PC-3 (cell line): ENCODE data around the gene ARRDC5. TPM values are rescaled to one million over a fixed set of nuclear protein-coding genes. Genes with fewer than 3 reads are reported as not detected.
A peak's percentile ranks its signal among the peaks of the same experiment; 100 is the strongest.

Experiments used
- ATAC-seq: fragments of 200-7000 bp; cut with Tn5 transposase; 2 replicates; pipeline ENCODE4 v1.9.1; 2020; ENCODE audit warnings: mild to moderate bottlenecking, moderate library complexity
- BruUV-seq: library from RNA; stranded (reverse); fragments of 400-500 nt; replicated peaks from 2 replicates; lab custom pipeline; 2021; lab: Mats Ljungman, UMichigan
- CTCF ChIA-PET: fragments of 300-600 bp; sonication (Branson Sonifier 250); formaldehyde crosslinking; loops from one replicate; lab custom pipeline; 2022; ENCODE audit warnings: antibody characterized with exemption; lab: Charles Lee
- POLR2A ChIA-PET: fragments of 300-600 bp; sonication (Branson Sonifier 250); formaldehyde crosslinking; loops from one replicate; lab custom pipeline; 2022; ENCODE audit warnings: antibody characterized with exemption; ENCODE audit not compliant: unreplicated experiment; lab: Charles Lee
- DNase-seq: peaks from one replicate; pipeline ENCODE4 v3.0.0-alpha.2; 2015
- H2AFZ ChIP-seq: fragments of 300-600 bp; sonication (generic); 2 replicates; pipeline ENCODE4 v1.6.0; 2016; ENCODE audit warnings: antibody characterized with exemption, low read length
- H3F3A ChIP-seq: fragments of 300-600 bp; sonication (generic); one replicate; pipeline ENCODE4 v1.6.0; 2017; ENCODE audit warnings: antibody characterized with exemption, low read length, control low read depth, mild to moderate bottlenecking; ENCODE audit not compliant: unreplicated experiment
- H3K27ac ChIP-seq: fragments of 300-600 bp; sonication (generic); 2 replicates; pipeline ENCODE4 v1.5.1; 2016; ENCODE audit warnings: mild to moderate bottlenecking, low read length
- H3K27me3 ChIP-seq: fragments of 300-600 bp; sonication (generic); 2 replicates; pipeline ENCODE4 v1.6.1; 2016; ENCODE audit warnings: low read length, mixed read lengths
- H3K36me3 ChIP-seq: fragments of 300-600 bp; sonication (generic); 2 replicates; pipeline ENCODE4 v1.6.1; 2016; ENCODE audit warnings: low read depth, mixed run types, low read length, mixed read lengths
- H3K4me1 ChIP-seq: fragments of 300-600 bp; sonication (generic); 2 replicates; pipeline ENCODE4 v1.5.1; 2016; ENCODE audit warnings: low read length; ENCODE audit not compliant: insufficient read depth
- H3K4me2 ChIP-seq: fragments of 300-600 bp; sonication (generic); 2 replicates; pipeline ENCODE4 v1.6.0; 2016; ENCODE audit warnings: low read length
- H3K4me3 ChIP-seq: fragments of 300-600 bp; sonication (generic); 2 replicates; pipeline ENCODE4 v1.5.1; 2016; ENCODE audit warnings: mild to moderate bottlenecking, low read length, mixed read lengths
- H3K79me2 ChIP-seq: fragments of 300-600 bp; sonication (generic); 2 replicates; pipeline ENCODE4 v1.6.1; 2017; ENCODE audit warnings: low read length, mixed read lengths
- H3K9ac ChIP-seq: fragments of 300-600 bp; sonication (generic); 2 replicates; pipeline ENCODE4 v1.6.0; 2016; ENCODE audit warnings: mild to moderate bottlenecking, low read length
- H3K9me2 ChIP-seq: fragments of 300-600 bp; sonication (generic); replicated peaks from 2 replicates; pipeline ENCODE4 v1.6.1; 2016; ENCODE audit warnings: mixed run types, low read length, mixed read lengths
- H3K9me3 ChIP-seq: fragments of 300-600 bp; sonication (generic); 2 replicates; pipeline ENCODE4 v1.6.1; 2016; ENCODE audit warnings: low read length, mixed read lengths
- H4K20me1 ChIP-seq: fragments of 300-600 bp; sonication (generic); 2 replicates; pipeline ENCODE4 v1.6.1; 2016; ENCODE audit warnings: low read length, mixed read lengths
- EZH2 ChIP-seq: fragments of 300-600 bp; sonication (generic); IDR thresholded peaks from one replicate; pipeline ENCODE4 v1.6.1; 2017; ENCODE audit warnings: antibody characterized with exemption, mild to moderate bottlenecking, low read length; ENCODE audit not compliant: unreplicated experiment
- EZH2phosphoT487 ChIP-seq: fragments of 300-600 bp; sonication (generic); IDR thresholded peaks from 2 replicates; pipeline ENCODE4 v1.6.1; 2018; ENCODE audit warnings: mild to moderate bottlenecking, antibody characterized with exemption, low read length, borderline replicate concordance
- intact Hi-C: fragments of 100-400 bp; cut with micrococcal nuclease; formaldehyde crosslinking; loops from 2 replicates; pipeline ENCODE4 v1.9.0; 2023
- total RNA-seq: library from RNA; depleted of rRNA; stranded (reverse); fragments of >200 nt; gene quantifications from 2 replicates; pipeline ENCODE4 v1.2.3, GENCODE V29; 2014
- TF ChIP-seq, protein P1 (sequence below): fragments of 300-600 bp; sonication (generic); conservative IDR thresholded peaks from 2 replicates; pipeline ENCODE4 v1.5.1; 2017; ENCODE audit warnings: antibody characterized with exemption, low read depth, mild to moderate bottlenecking, low read length

The ARRDC5 gene
- total RNA-seq, 1 experiment from 2014 or later, result not detected

DNA sequence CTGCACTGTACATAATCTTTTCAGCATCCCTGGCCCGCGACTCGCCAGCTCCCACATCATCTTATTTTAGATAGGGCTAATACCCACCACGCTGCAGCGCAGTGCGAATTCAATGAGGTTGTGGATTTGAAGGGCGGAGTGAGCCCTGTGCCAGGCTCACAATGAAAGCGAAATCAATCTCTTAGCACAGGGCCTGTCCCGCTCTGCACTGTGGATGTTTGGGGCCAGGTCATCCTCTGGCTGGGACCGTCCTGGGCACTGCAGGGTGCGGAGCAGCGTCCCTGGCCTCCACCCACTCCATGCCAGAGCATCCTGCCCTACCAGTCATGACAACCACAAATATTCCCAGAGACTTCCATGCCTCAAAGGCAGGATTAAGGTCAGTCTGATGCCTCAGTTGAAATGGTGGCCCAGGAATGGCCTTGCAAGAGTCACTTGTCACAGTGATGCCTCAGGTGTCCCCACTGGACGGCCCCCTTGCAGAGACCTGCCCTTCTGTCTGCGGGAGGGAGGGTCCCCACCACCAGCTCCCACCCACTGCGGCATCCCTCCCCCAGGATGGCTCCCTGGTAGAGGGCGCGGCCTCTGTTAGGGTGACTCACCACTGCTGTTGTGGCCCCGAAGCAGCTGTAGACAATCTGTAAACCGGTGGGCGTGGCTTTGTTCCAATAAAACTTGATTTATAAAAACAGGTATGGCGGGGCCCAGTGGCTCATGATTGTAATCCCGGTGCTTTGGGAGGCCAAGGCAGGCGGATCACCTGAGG is 12.2 kb upstream of the ARRDC5 start:
- CTCF ChIA-PET, result interaction anchor here (0.7 kb wide), 1 partner anchor 502 kb away, joined by 3 read pairs; no protein-coding TSS in a partner anchor
- peak; percentile 98 for DNase-seq
- BruUV-seq, result no TSS peak
- no peaks in the 10 kb centered on the region for H3K27me3 ChIP-seq
- H3K36me3 ChIP-seq, result peaks cover 42% of the 10 kb centered on the region; the same call in 1 of the 2 replicates
- H3K9ac ChIP-seq, result no peak overlapping the region
- H2AFZ ChIP-seq, result 0 out of 2 replicates have a peak overlapping the region, but pooled peaks have one; percentile 7
- intact Hi-C loops, result no loop called here
- H3K9me3 ChIP-seq, result no peaks in the 10 kb centered on the region
- H3K27ac ChIP-seq, result peak overlapping the region; percentile 81
- no peaks in the 10 kb centered on the region for H3K9me2 ChIP-seq
- H3K4me1 ChIP-seq, result peaks cover 54% of the 10 kb centered on the region
- peak; percentile 68 for ATAC-seq
- H4K20me1 ChIP-seq, result peaks cover 44% of the 10 kb centered on the region
- POLR2A ChIA-PET, result no interaction called here
- H3K79me2 ChIP-seq, result peaks cover 95% of the 10 kb centered on the region
- H3K4me2 ChIP-seq, result peak overlapping the region; percentile 78
- H3F3A ChIP-seq, result peaks cover 15% of the 10 kb centered on the region
- TF ChIP-seq EZH2phosphoT487 (no peak), EZH2 (no peak)
- TF ChIP-seq, protein P1, sequence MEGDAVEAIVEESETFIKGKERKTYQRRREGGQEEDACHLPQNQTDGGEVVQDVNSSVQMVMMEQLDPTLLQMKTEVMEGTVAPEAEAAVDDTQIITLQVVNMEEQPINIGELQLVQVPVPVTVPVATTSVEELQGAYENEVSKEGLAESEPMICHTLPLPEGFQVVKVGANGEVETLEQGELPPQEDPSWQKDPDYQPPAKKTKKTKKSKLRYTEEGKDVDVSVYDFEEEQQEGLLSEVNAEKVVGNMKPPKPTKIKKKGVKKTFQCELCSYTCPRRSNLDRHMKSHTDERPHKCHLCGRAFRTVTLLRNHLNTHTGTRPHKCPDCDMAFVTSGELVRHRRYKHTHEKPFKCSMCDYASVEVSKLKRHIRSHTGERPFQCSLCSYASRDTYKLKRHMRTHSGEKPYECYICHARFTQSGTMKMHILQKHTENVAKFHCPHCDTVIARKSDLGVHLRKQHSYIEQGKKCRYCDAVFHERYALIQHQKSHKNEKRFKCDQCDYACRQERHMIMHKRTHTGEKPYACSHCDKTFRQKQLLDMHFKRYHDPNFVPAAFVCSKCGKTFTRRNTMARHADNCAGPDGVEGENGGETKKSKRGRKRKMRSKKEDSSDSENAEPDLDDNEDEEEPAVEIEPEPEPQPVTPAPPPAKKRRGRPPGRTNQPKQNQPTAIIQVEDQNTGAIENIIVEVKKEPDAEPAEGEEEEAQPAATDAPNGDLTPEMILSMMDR, result no peak
- H3K4me3 ChIP-seq, result peak overlapping the region; percentile 49; the same call in 1 of the 2 replicates

DNA sequence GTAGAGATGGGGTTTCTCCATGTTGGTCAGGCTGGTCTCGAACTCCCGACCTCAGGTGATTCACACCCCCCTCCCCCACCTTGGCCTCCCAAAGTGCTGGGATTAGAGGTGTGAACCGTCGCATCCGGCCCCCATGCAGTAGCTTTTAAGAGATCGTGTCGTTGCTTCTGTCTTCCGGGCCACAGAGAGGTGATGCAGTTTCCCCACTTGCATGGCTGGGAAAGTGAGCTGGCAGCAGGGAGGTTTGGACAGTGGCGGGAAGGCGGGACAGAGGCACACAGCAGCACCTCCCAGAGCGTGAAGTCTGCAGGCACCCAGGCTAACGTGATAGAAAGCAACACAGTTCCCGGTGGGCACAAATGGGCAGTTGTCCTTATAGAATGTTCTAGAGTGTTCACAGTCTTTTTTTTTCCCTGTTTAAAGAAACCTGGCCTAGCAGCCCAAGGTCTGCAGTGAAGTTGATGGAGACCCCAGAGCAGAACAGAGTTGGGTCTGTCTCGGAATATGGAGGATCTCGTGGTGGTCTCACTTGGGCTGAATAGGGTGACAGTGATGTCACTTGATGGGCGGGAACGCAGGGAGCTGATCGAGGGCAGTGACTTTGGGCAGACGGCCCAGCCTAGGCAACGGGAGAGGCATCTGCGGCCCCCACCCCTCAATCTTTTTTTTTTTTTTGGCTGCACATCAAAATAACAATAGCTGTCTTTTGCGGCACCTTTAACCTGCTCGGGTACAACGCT is 11.5 kb upstream of the ARRDC5 start:
- peak overlapping the region; percentile 81 for H3K27ac ChIP-seq
- H3K27me3 ChIP-seq, result no peaks in the 10 kb centered on the region
- H3K4me3 ChIP-seq, result peak overlapping the region; percentile 49; the same call in 1 of the 2 replicates
- peaks cover 54% of the 10 kb centered on the region for H3K4me1 ChIP-seq
- CTCF ChIA-PET, result interaction anchor here (0.7 kb wide), 1 partner anchor 503 kb away, joined by 3 read pairs; no protein-coding TSS in a partner anchor
- intact Hi-C loops, result loop anchor here (2.0 kb wide), 1 partner anchor 57 kb away; no protein-coding TSS in a partner anchor
- no peaks in the 10 kb centered on the region for H3K9me3 ChIP-seq
- no peaks in the 10 kb centered on the region for H3K9me2 ChIP-seq
- peaks cover 44% of the 10 kb centered on the region for H4K20me1 ChIP-seq
- DNase-seq, result peak; percentile 19
- H2AFZ ChIP-seq, result no peak overlapping the region
- peaks cover 15% of the 10 kb centered on the region for H3F3A ChIP-seq
- no peak for ATAC-seq
- H3K4me2 ChIP-seq, result peak overlapping the region; percentile 78
- H3K79me2 ChIP-seq, result peaks cover 88% of the 10 kb centered on the region
- H3K36me3 ChIP-seq, result peaks cover 38% of the 10 kb centered on the region; the same call in 1 of the 2 replicates
- no TSS peak for BruUV-seq
- TF ChIP-seq EZH2phosphoT487 (no peak), EZH2 (no peak)
- TF ChIP-seq, protein P1, result no peak
- no peak overlapping the region for H3K9ac ChIP-seq
- POLR2A ChIA-PET, result no interaction called here
